ENCODE data around the gene HMGN4. TPM values are rescaled to one million over a fixed set of nuclear protein-coding genes. Genes with fewer than 3 reads are reported as not detected.
A peak's percentile ranks its signal among the peaks of the same experiment; 100 is the strongest.

The HMGN4 gene
- total and polyA plus RNA-seq, 9 of the 15 experiments (the other 6 are each of a cell fraction or from before 2014, with no cell fraction given) = 35.4 to 134 (median 94.1) TPM

GRCh38 chr6:26571592-26572296 is 33.6 kb downstream of the HMGN4 start (continued):
- TF ChIP-seq ZNF609 (CRISPR knock-in tag; IDR thresholded peaks at IDR 0.05; ENCODE audit: borderline replicate concordance) (no peak), TAF7 (tag; IDR thresholded peaks at IDR 0.05) (no peak), THAP7 (CRISPR knock-in tag; IDR thresholded peaks at IDR 0.05) (no peak), ADNP (tag; IDR thresholded peaks at IDR 0.05) (no peak), ZNF143 (CRISPR knock-in tag; IDR thresholded peaks at IDR 0.05) (no peak), PRPF4 (IDR thresholded peaks at IDR 0.05; ENCODE audit: insufficient read depth, low read depth, low read length, poor library complexity, severe bottlenecking) (no peak), PTRF (tag; IDR thresholded peaks at IDR 0.05) (no peak), IFI16 (CRISPR knock-in tag; IDR thresholded peaks at IDR 0.05) (no peak), RBM39 (optimal IDR thresholded peaks at IDR 0.05; ENCODE audit: low read depth, low read length) (peak; percentile 25), RNF2 (IDR thresholded peaks at IDR 0.05) (peak; percentile 92), TSC22D4 (tag; IDR thresholded peaks at IDR 0.05) (no peak), XRCC3 (IDR thresholded peaks at IDR 0.05) (no peak), ZNF592 (IDR thresholded peaks at IDR 0.05) (peak; percentile 96)
- TF ChIP-seq, protein P1, sequence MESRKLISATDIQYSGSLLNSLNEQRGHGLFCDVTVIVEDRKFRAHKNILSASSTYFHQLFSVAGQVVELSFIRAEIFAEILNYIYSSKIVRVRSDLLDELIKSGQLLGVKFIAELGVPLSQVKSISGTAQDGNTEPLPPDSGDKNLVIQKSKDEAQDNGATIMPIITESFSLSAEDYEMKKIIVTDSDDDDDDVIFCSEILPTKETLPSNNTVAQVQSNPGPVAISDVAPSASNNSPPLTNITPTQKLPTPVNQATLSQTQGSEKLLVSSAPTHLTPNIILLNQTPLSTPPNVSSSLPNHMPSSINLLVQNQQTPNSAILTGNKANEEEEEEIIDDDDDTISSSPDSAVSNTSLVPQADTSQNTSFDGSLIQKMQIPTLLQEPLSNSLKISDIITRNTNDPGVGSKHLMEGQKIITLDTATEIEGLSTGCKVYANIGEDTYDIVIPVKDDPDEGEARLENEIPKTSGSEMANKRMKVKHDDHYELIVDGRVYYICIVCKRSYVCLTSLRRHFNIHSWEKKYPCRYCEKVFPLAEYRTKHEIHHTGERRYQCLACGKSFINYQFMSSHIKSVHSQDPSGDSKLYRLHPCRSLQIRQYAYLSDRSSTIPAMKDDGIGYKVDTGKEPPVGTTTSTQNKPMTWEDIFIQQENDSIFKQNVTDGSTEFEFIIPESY (CRISPR knock-in tag; IDR thresholded peaks at IDR 0.05) = no peak
- TF ChIP-seq, protein P2, sequence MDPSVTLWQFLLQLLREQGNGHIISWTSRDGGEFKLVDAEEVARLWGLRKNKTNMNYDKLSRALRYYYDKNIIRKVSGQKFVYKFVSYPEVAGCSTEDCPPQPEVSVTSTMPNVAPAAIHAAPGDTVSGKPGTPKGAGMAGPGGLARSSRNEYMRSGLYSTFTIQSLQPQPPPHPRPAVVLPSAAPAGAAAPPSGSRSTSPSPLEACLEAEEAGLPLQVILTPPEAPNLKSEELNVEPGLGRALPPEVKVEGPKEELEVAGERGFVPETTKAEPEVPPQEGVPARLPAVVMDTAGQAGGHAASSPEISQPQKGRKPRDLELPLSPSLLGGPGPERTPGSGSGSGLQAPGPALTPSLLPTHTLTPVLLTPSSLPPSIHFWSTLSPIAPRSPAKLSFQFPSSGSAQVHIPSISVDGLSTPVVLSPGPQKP (CRISPR knock-in tag; IDR thresholded peaks at IDR 0.05) = no peak

Measured in K562 (cell line).